ENCODE measurements around the gene ACSL6. TPM values are rescaled to one million over a fixed set of nuclear protein-coding genes. Genes with fewer than 3 reads are reported as not detected.

The ACSL6 gene
- polyA plus RNA-seq, 1 experiment: not detected

- Histone ChIP-seq H3K4me3 (ENCODE audit: low read depth, low read length) (no peak overlapping the region), H3K36me3 (ENCODE audit: control insufficient read depth, insufficient read depth, low read length) (no peaks in the 10 kb centered on the region), H3K27me3 (ENCODE audit: control insufficient read depth, insufficient read depth, low read length) (no peaks in the 10 kb centered on the region; the same call in none of the 2 replicates)
- CTCF ChIA-PET: no interaction called here
- DNase-seq (ENCODE audit: low read depth): no peak
- POLR2A ChIA-PET: no interaction called here
- TF ChIP-seq CTCF (IDR thresholded peaks at IDR 0.05; ENCODE audit: insufficient read depth, low read depth, low read length): no peak
Measured at GRCh38 chr5:131984956-131985665, 26.3 kb downstream of the ACSL6 start.

- H3K4me3 ChIP-seq (ENCODE audit: low read depth, low read length): no peak overlapping the region
- no peak for TF ChIP-seq CTCF (IDR thresholded peaks at IDR 0.05; ENCODE audit: insufficient read depth, low read depth, low read length)
- H3K27me3 ChIP-seq (ENCODE audit: control insufficient read depth, insufficient read depth, low read length): no peaks in the 10 kb centered on the region; the same call in 1 of the 2 replicates
- ChIA-PET POLR2A (no interaction called here), CTCF (interaction anchor here (1.5 to 1.9 kb wide), 2 partner anchors 11 to 25 kb away, joined by 6 read pairs; no protein-coding TSS in a partner anchor)
- no peak for DNase-seq (ENCODE audit: low read depth)
- H3K36me3 ChIP-seq (ENCODE audit: control insufficient read depth, insufficient read depth, low read length): no peaks in the 10 kb centered on the region
Measured at GRCh38 chr5:131983244-131983771, 28.1 kb downstream of the ACSL6 start.

DNA sequence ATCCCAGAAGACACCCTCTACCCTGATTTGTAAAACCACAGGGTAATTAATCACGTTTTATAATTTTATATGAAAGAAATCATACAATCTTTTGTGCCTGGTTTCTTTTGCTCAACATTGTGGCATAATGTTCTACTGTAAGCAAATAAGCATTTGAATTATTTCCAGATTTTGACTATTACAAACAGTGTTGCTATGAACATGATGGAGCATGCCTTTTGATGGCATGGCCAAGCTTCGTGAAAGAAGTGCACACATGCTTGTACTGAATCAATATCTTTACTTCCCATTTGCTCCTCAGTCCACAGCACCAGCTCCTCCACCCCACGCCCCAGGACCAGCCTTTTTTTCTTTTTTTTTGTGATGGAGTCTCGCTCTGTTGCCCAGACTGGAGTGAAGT, 29.9 kb downstream of the ACSL6 start:
- no peak for TF ChIP-seq CTCF (IDR thresholded peaks at IDR 0.05; ENCODE audit: insufficient read depth, low read depth, low read length)
- DNase-seq (ENCODE audit: low read depth): no peak
- ChIA-PET POLR2A (no interaction called here), CTCF (interaction anchor here (1.3 kb wide), 1 partner anchor 26 kb away, joined by 3 read pairs; no protein-coding TSS in a partner anchor)
- H3K27me3 ChIP-seq (ENCODE audit: control insufficient read depth, insufficient read depth, low read length): no peaks in the 10 kb centered on the region; the same call in 1 of the 2 replicates
- no peak overlapping the region for H3K4me3 ChIP-seq (ENCODE audit: low read depth, low read length)
- no peaks in the 10 kb centered on the region for H3K36me3 ChIP-seq (ENCODE audit: control insufficient read depth, insufficient read depth, low read length)

GRCh38 chr5:131980696-131981095, 30.8 kb downstream of the ACSL6 start:
- CTCF ChIA-PET: interaction anchor here (1.3 kb wide), 1 partner anchor 27 kb away, joined by 3 read pairs; no protein-coding TSS in a partner anchor
- no peak for DNase-seq (ENCODE audit: low read depth)
- no peaks in the 10 kb centered on the region for H3K36me3 ChIP-seq (ENCODE audit: control insufficient read depth, insufficient read depth, low read length)
- H3K4me3 ChIP-seq (ENCODE audit: low read depth, low read length): no peak overlapping the region
- POLR2A ChIA-PET: no interaction called here
- H3K27me3 ChIP-seq (ENCODE audit: control insufficient read depth, insufficient read depth, low read length): no peaks in the 10 kb centered on the region; the same call in 1 of the 2 replicates
- TF ChIP-seq CTCF (IDR thresholded peaks at IDR 0.05; ENCODE audit: insufficient read depth, low read depth, low read length): no peak

DNA sequence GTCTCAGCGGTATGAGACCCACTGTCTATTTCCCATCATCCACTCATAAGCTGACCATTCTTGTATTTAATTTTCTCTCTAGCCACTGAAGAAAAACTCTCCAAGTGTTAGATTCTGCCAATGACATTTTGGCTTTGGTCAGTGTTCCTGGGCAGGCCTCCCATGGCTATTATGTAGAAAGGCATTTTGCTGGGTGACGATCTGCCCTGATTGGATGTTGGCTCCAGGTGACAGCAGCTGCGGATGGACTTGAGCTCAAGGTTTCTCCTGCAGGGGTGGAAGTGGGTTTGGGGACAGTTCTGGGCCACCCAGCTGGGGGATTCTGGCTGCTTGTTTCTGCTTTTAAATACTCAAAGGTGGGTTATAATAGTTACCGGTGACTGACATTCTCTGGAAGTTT, 31.6 kb downstream of the ACSL6 start:
- Histone ChIP-seq H3K27me3 (ENCODE audit: control insufficient read depth, insufficient read depth, low read length) (no peaks in the 10 kb centered on the region; the same call in 1 of the 2 replicates), H3K36me3 (ENCODE audit: control insufficient read depth, insufficient read depth, low read length) (no peaks in the 10 kb centered on the region), H3K4me3 (ENCODE audit: low read depth, low read length) (no peak overlapping the region)
- DNase-seq (ENCODE audit: low read depth): no peak
- TF ChIP-seq CTCF (IDR thresholded peaks at IDR 0.05; ENCODE audit: insufficient read depth, low read depth, low read length): no peak
- CTCF ChIA-PET: no interaction called here
- POLR2A ChIA-PET: no interaction called here

All from BJ (cell line).